ENCODE data around the gene DPY19L2. TPM values are rescaled to one million over a fixed set of nuclear protein-coding genes. Genes with fewer than 3 reads are reported as not detected.
"Not testable (repeated sequence)": the region's sequence is repeated elsewhere in the genome, so short reads cannot be mapped to it uniquely, and the experiment has no call there.

The DPY19L2 gene
- total and polyA plus RNA-seq, 9 of the 15 experiments (the other 6 are each of a cell fraction or from before 2014, with no cell fraction given) = 0.05 to 0.13 (median 0.12) TPM; not detected in 3

DNA sequence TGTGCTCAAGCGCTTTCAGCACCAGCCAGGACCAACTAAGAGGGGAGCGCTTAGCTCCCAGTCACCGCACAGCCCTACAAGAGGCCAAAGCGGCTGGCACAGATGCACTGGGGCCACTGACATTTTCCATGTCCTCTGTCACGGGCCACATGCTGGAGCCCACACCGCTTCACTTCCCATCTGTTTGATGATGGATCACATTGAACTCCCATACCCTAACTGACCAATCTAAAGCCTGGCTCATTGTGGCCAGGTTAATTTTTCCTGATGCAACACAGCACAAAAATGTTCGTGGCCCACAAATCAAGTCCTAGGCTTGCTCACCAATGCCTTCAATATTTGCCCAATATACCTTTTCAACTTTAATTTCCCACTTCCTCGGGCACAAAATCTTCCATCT is 1.1 kb upstream of the DPY19L2 start:
- H3K27ac ChIP-seq (ENCODE audit: extremely low read depth, low read depth, low read length); CTCF ChIA-PET (ENCODE audit: low intra/inter-chr PET ratio); H3K4me3 ChIP-seq; H3K9ac ChIP-seq (ENCODE audit: insufficient read depth in 1 of 2, low read depth in 2 of 2, low read length in 2 of 2); H4K20me1 ChIP-seq (replicated peaks; ENCODE audit: control insufficient read depth, insufficient read depth, low read length); H3K79me2 ChIP-seq (ENCODE audit: control insufficient read depth, insufficient read depth, low read length); BruUV-seq (replicated peaks); POLR2A ChIA-PET; H3K9me1 ChIP-seq (ENCODE audit: control insufficient read depth, insufficient read depth, low read length); H3K4me2 ChIP-seq (ENCODE audit: insufficient read depth, low read length); H3K9me3 ChIP-seq (replicated peaks; ENCODE audit: control insufficient read depth, insufficient read depth, low read depth, low read length); H3K36me3 ChIP-seq (ENCODE audit: control insufficient read depth, insufficient read depth, low read length); intact Hi-C loops (cut with micrococcal nuclease); FAIRE-seq; DNase-seq (ENCODE audit: extremely low read depth in 1 of 4, low spot score in 3 of 4); H2AFZ ChIP-seq (ENCODE audit: low read depth, low read length); H3K4me1 ChIP-seq (replicated peaks in 1 of 2; ENCODE audit: control insufficient read depth in 2 of 2, insufficient read depth in 2 of 2, low read length in 2 of 2); ATAC-seq: not testable (repeated sequence)
- H3K27me3 ChIP-seq (ENCODE audit: control insufficient read depth in 2 of 2, insufficient read depth in 2 of 2, low read length in 2 of 2) = peaks cover 0 to 15% of the 10 kb centered on the region in 2 experiments; a peak in 1 of 5 replicates
- 0% methylated on average over 2 of the region's 8 CpGs for WGBS (ENCODE audit: insufficient coverage, low coverage, missing lambda C conversion rate)
- in situ Hi-C loops (cut with MboI) = loop anchor here (10.0 kb wide), 1 partner anchor 585 kb away; no protein-coding TSS in a partner anchor

GRCh38 chr12:63668800-63669365 is 590 bp upstream of the DPY19L2 start:
- H2AFZ ChIP-seq (ENCODE audit: low read depth, low read length); BruUV-seq (replicated peaks); FAIRE-seq; H4K20me1 ChIP-seq (replicated peaks; ENCODE audit: control insufficient read depth, insufficient read depth, low read length); H3K4me1 ChIP-seq (replicated peaks in 1 of 2; ENCODE audit: control insufficient read depth in 2 of 2, insufficient read depth in 2 of 2, low read length in 2 of 2); DNase-seq (ENCODE audit: extremely low read depth in 1 of 4, low spot score in 3 of 4); ATAC-seq; CTCF ChIA-PET (ENCODE audit: low intra/inter-chr PET ratio); H3K9ac ChIP-seq (ENCODE audit: insufficient read depth in 1 of 2, low read depth in 2 of 2, low read length in 2 of 2); H3K79me2 ChIP-seq (ENCODE audit: control insufficient read depth, insufficient read depth, low read length); H3K27ac ChIP-seq (ENCODE audit: extremely low read depth, low read depth, low read length); intact Hi-C loops (cut with micrococcal nuclease); H3K4me3 ChIP-seq; POLR2A ChIA-PET; H3K9me3 ChIP-seq (replicated peaks; ENCODE audit: control insufficient read depth, insufficient read depth, low read depth, low read length); H3K36me3 ChIP-seq (ENCODE audit: control insufficient read depth, insufficient read depth, low read length); H3K4me2 ChIP-seq (ENCODE audit: insufficient read depth, low read length); H3K9me1 ChIP-seq (ENCODE audit: control insufficient read depth, insufficient read depth, low read length): not testable (repeated sequence)
- 9% methylated on average over 30 of the region's 44 CpGs for WGBS (ENCODE audit: insufficient coverage, low coverage, missing lambda C conversion rate)
- in situ Hi-C loops (cut with MboI) = loop anchor here (10.0 kb wide), 1 partner anchor 586 kb away; no protein-coding TSS in a partner anchor
- peaks cover 0 to 15% of the 10 kb centered on the region in 2 experiments; a peak in 1 of 5 replicates for H3K27me3 ChIP-seq (ENCODE audit: control insufficient read depth in 2 of 2, insufficient read depth in 2 of 2, low read length in 2 of 2)
